Stomach (tissue), 4 donors: Measurements from ENCODE around the gene GAPT.

Experiments used
- POLR2A ChIP-seq, 4 donors: fragments of 450-650 bp; IDR thresholded peaks; one replicate each; pipeline ENCODE4 v1.6.1; 2016; ENCODE audit warnings: antibody characterized with exemption in 4 of 4, control low read depth in 2 of 4, mild to moderate bottlenecking in 1 of 4, moderate library complexity in 1 of 4
- POLR2AphosphoS5 ChIP-seq, 3 donors: sonication (generic); formaldehyde crosslinking; IDR thresholded peaks; one replicate each; pipeline ENCODE4 v1.6.1; 2016; ENCODE audit warnings: antibody characterized with exemption in 3 of 3
- TF ChIP-seq, protein P1 (sequence below), 7 experiments: fragments of 450-650 bp in 4 of 7; fragments of 200-600 bp in 3 of 7; sonication (generic) in 3 of 7; IDR thresholded peaks; one replicate each; pipeline ENCODE4 v1.5.1; 2016 to 2019; ENCODE audit warnings: antibody characterized with exemption in 7 of 7, control low read depth in 2 of 7, mild to moderate bottlenecking in 1 of 7

DNA sequence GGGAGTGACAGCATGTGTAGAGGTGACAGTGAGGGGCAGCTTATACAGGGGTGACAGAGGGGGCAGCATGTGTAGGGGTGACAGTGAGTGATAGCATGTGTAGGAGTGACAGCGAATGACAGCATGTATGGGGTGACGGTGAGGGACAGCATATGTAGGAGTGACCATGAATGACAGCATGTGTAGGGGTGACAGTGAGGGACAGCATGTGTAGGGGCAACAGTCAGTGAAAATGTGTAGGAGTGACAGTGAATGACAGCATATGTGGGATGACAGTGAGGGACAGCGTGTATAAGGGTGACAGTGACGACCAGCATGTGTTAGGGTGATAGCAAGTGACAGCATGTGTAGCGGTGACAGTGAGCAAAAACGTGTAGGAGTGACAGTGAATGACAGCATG lies 9.4 kb upstream of the GAPT start:
- no peak for TF ChIP-seq POLR2AphosphoS5 (IDR thresholded peaks at IDR 0.05)
- TF ChIP-seq POLR2A (IDR thresholded peaks at IDR 0.05), result no peak
- TF ChIP-seq, protein P1, sequence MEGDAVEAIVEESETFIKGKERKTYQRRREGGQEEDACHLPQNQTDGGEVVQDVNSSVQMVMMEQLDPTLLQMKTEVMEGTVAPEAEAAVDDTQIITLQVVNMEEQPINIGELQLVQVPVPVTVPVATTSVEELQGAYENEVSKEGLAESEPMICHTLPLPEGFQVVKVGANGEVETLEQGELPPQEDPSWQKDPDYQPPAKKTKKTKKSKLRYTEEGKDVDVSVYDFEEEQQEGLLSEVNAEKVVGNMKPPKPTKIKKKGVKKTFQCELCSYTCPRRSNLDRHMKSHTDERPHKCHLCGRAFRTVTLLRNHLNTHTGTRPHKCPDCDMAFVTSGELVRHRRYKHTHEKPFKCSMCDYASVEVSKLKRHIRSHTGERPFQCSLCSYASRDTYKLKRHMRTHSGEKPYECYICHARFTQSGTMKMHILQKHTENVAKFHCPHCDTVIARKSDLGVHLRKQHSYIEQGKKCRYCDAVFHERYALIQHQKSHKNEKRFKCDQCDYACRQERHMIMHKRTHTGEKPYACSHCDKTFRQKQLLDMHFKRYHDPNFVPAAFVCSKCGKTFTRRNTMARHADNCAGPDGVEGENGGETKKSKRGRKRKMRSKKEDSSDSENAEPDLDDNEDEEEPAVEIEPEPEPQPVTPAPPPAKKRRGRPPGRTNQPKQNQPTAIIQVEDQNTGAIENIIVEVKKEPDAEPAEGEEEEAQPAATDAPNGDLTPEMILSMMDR (IDR thresholded peaks at IDR 0.05), result no peak
